HG03342 (cell line): ENCODE results near the gene LEMD1.

Experiments
- ATAC-seq: cut with Tn5 transposase; IDR thresholded peaks from one replicate; pipeline ENCODE4 v1.9.1; 2021; ENCODE audit warnings: mild to moderate bottlenecking, moderate library complexity; ENCODE audit not compliant: unreplicated experiment

LEMD1 gene, protein sequence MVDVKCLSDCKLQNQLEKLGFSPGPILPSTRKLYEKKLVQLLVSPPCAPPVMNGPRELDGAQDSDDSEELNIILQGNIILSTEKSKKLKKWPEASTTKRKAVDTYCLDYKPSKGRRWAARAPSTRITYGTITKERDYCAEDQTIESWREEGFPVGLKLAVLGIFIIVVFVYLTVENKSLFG

DNA sequence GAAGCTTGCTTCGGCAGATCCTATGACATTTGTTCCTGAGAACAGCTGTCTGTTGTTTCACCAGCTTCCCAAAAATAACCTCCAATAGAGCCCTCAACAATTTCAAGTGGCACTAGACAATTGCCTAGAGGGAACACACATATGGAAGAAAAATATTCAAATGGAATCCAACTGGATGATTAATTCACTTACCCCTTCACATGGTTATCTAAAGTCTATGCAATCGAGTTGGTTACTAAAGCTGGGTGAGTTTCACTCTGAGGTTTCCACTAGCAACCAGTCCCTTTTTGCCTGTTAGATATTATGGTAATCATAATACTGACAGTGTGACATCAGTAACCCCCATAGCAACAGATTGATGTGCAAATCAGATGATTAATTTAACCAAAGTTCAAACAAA is at the start of gene LEMD1:
Gene LEMD1, minus strand, starts transcription at position 259 of the 400 bp plus-strand sequence. CDS start 1,520 bp downstream, outside the sequence.
- ATAC-seq: no peak

DNA sequence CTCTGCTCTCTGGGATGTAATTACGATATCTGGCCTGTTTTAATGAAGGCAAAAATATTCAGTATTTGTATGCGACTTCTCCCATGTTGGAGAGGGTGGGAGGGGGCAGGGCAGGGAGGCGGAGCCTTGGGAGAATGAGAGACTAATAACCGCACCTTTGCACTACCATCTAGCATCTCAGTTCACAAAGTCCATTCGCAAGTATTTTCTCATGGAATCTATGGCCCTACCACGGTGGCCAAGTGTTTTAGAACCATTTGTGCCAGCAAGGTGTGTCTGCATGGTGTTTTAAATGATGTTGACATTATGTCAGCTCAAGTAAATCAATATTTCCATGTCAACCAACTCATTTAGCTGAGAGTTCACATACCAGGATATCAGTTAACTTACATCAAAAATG is 48.3 kb upstream of the LEMD1 start:
- ATAC-seq: no peak

DNA sequence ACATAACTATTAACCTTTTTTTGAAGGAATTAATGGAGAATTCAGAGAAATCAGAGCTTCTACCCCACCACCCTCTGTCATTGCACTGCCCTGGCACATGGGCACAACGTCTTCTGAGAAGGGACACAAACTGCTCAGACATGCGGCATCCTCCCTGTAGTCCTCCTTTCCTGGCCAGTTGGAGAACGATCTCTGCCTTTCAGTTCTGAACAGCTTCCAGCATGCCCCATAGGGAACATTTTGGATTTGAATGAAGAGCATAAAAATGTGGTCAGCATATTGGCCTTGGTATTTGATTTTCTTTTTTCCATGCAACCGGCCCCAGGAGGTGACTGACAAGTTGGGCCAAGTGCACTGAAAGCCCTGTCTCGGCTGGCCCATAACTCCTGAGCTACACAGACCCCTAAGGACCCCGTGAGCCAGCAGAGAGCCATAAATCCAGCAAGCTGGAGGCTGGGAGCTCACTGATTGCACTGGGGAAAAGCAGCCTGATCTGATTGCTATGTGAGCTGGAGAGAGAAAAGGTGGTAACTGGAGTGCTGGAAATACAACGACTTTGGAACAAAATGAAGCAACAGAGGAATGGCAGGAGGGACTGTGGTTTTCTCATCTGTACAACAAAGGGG is 44.9 kb upstream of the LEMD1 start:
- ATAC-seq: no peak

DNA sequence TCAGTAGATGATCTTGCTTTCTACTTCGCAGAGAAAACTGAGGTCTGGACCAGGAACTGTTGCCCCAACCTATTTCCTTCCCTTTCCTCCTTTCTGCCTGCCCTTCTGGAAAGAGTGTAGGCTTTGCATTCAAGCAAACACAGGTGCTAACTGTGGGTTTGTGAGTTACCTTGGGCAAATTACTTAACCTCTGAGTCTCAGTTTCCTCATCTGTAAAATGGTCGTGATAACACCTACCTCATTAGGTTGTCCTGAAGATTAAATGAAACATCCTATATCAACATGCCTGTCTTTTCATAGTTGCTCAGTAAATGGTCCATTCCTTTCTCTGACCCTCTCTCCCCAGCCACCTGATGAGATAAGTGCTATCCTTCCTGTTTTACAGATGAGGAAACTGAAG is 43.5 kb upstream of the LEMD1 start:
- no peak for ATAC-seq

DNA sequence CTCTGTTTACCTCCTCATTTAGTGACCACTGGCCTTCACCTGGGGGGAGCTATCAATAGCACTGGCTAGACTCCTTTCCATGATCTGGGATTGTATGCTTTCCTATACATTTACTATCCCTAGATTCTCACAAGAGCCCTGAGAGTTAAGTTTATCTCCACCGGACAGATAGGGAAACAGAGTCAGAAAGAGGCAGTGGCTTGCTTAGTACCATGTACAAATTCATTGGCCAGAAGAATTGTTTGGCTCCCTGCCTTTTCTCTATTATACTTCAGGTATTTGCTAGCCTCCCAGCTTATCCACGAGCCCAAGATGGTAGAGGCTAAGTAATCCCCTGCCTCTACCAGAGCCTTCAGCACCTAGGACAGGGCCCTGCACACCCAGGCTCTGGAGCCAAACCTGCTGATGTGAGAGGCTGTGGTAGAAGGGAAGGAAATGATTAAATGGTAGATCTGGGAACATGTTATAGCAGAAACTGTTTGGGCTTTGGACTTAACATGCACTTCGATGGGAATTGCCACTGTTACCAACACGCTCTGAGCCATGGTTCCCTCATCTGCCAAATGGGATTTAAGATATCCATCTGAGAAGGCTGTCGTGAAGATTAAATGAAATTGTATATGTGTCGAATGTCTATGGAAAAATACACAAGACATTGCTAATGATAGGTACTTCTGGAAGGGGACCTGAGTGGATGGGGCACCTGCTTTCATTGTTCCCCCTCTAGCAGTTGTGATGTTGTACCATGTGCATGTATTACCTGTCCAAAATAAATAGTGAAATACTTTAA is 37.1 kb upstream of the LEMD1 start:
- ATAC-seq: no peak

DNA sequence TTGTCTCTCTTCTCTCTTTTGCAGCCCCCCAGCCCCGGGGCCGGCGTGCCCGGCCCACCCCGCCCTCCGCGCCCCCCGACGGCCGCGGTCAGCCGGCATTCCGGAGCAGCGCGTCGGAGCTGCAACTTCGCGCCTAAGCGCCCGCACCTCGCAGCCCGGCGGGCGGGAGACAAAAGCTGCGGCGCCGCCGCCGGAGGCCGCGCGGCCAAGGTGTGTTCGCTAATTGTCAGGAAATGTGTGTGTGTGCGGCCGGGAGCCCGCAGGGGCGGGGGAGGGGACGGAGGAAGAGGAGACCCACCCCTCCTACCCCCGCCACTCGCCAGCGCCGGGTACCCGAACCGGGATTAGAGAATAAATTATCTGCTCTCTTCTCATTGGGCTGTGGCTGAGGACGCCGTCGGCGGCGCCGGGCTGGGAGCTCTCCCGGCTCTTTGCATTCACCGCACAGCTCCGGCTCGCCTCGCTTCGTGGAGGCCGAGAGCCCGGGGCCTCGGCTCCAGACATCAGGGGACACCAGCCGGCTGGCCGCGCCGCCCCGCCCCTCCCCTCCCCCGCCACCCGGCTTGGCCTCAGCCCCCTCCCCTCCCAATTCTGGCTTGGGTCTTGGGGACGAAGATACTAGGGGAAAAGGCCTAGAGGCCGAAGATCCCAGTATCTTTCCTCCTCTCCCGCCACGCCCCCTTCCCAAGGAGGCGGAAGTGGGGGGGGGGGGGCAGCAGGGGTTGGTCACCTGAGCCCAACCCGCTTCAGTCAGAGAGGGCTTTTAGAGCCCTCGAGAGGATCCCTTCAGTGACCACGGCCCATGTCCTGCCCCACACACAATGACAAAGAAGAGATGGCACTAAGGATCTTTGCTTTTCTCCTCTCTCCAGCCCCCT is 35.3 kb upstream of the LEMD1 start:
- no peak for ATAC-seq

DNA sequence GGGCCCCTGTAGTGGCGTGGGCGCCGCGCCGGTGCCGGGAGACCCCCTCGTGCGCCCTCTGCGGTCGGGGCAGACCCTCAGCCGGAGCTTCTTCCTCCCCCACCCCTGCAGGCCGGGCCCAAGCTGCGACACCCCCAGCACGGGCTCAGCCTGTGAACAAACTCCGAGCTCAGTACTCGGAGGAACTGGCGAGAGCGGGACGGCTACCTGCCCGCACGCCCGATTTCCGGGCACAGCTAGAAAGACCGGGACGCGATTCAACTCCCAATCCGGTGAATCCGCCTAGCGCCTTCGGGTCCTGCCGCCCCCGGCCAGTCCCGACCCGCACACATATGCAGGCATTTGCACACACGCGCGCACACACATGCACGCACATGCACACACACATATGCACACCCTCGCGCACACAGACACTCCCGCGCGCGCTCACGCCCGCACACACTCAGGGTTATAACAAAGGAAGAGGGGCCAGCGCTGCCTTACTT is 34.6 kb upstream of the LEMD1 start:
- ATAC-seq: no peak

DNA sequence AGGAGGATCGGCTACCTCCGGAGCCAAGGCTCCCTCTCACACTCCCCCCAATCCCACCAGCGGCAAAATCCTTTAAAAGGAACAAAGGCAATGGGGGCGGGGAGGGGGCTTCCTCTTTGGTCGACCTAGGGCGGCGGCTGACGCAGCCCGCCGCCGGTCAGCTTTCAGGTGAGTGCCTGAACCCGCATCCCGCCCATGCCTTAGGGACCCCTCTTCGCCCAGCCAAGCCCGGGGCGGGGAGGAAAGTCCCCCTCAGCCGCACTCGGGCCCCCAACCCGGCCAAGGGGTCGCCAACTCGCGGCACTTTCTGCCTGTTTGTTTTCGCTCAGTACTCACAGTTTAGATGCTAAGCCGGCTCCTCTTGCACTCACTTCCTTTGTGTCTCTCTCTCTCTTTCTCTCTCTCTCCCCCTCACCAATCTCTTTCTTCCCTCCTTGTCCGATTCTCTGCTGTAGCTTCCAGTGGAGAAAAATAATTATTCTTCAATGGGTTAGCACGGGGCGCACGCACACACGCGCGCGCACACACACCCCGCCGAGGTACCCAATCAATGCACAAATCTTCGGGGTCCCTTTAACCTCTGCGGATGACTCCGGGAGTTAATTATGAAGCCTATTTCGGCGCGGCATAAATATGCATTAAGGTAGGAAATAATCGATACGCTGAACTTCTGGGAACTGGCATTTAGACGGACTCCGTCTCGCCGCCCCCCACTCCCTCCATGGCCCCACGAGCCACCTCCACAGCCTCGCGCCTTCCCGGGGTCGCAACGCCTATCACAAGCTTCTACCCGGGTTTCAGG is 33.9 kb upstream of the LEMD1 start, which contains the start of gene BLACAT1:
Gene BLACAT1, minus strand, starts transcription at position 465 of the 802 bp plus-strand sequence.
- no peak for ATAC-seq

DNA sequence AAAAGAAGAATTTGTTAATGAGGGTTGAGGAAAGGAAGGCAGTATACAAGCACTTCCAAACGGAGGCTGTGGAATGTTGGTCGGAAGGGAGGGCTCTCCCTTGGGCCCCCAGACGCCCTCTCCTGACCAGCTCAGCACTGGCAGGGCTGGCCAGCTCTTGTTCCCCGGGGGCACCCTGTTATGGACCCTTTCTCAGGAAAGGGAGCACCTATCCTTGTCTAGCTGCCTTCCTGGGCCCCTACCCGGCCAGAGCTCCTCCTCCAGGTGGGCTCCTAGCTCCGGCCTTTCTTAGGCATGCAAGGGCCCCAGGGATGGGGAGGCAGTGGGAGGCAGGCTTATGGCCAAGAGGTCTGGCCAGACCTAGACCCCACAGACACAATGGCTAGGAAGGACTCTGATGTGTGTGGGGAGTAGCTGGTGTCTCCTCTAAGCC is 33.1 kb upstream of the LEMD1 start:
- no peak for ATAC-seq

DNA sequence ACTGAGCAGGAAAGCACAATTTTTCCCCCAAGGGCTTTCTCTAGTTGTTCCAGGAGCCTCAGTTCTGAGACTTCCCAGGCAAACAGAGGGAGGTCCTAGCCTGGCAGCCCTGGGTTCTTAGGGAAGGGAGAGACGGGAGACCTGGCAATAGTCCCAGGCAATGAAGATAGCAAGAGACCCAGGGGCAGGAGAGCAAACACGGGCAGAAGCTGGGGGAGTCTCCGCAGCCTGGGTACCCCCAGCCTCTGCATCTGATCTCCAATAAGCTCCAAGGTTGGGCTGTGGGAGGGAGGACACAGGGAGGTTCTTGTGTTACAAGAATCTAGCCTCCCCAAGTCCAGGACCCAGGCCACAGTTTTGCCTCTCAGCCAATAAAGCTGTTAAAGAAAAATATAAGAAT is 31.6 kb upstream of the LEMD1 start:
- ATAC-seq: no peak

DNA sequence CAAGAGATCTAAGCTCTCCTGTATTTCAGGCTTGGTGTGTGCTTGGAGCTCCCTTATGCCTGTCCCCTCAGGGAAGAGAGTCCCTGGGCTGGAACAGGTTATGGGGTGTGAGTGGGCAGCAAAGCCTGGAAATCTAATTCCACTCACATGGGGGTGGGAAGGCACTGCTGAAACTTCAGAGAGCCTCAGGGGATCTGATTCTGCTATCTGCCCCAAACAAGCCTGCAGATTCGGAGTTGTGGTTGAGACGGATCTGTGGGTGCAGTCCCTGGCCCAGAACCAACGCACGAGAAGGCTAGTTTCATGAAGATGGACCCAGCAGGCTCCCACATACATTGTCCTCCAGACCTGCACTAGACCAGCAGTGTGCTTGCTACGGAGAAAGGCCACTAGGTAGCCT is 31.1 kb upstream of the LEMD1 start:
- no peak for ATAC-seq

DNA sequence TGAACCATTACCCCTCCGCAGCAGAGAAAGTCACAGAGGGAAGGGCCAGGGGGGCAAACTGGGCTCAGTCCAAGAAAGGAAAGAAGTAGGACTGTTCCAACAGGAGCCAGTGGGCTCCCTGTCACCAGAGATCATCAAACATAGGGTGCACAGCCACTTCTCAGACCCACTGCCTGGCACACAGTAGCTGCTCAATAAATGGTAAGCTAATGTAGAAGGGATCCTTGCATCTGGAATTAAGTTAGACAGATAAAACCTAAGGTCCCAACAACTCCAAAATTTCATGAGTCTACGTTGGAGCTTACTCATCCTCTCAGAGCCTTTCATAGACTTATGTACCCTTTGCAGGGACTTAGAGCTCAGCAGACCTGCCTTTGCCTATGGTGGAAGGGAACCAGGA is 30.5 kb upstream of the LEMD1 start:
- no peak for ATAC-seq

DNA sequence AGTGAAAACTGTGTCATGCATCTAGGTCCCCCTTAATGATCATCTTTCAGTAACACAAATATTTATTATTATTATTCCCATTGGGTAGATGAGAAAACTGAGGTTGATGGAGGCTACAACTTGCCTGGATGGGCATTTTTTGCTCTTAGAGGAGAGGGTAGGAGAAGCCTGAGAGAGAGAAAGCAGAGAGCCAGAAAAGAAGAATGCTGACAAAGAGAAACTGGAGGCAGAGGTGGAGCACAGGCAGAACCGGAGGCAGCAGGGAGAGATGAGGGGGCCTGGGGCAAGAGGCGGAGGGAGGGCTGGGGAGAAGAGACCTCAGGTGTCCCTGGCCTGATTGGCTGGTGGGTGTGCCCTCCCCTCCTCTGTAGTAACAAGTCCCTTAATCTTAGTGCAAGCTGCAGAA is 29.9 kb upstream of the LEMD1 start:
- ATAC-seq: no peak

DNA sequence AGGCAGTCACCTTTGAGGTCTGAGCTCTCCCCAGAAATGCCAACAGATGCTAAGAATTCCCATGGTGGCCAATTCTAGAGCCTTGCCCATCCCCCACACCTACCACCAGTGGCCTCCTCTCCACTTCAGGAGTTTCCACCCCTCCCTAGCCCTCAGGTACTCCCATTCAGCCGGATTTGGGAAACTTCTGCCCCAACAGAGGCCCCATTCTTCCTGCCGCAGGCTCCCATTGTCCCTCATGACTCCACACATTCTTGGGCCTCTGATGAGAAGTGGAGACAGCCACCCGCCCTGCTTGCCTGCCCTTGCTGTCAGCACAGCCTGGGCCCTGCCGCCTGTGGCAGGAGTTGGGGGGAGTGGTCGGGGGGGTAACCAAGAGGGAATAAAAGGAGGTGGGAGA is 29.3 kb upstream of the LEMD1 start:
- no peak for ATAC-seq

DNA sequence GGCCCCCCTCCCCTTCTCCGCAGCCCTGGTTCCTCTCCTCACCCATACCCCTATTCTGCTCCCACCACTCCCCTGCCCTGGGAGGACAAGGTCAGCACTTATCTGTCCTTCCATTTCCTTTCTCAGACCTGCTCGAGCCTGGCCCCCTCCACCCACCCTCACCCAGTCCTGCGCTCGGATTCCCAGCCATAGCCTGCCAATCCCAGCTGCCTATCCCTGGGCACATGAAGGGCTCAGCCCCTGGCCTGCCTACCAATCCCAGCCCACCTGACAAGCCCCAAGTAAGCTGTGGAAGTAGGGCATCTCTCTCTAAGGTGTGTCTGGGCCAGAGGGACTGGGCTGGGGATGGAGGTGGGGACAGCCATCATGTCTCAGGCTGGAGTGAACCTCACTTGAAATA is 28.6 kb upstream of the LEMD1 start:
- no peak for ATAC-seq

DNA sequence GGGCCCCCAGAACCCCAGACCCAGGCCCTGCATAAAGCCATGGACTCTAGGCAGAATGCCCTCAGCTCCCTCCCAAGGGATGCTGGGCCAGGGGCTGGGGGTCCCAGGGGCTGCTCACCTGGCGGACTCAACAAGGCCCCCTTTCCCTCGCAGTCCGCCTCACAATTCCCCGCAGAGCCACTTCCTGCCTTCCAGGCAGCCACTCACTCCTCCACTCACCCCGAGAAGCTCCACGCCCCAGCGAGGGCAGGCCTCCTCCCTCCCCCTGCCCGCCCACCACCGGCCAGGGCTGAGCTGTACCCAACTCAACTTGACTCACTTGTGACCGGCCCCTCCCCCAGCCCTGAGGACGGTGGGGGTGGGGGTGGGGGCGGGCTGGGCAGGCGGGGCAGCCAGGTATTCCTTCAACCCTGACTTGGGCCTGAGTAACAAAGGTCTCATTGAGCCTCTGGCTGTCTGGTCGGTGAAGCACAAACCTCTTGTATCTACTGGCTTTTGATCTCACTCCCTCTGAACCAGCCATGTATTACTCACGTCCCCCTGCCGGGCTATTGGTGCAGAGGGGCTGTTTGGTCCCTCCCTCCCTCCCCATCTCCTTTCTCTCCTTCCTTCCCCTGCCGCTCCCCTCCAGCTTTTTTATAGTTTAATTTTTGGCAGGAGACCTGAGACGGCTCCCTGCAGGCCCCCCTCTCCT is 28.0 kb upstream of the LEMD1 start:
- ATAC-seq: no peak

DNA sequence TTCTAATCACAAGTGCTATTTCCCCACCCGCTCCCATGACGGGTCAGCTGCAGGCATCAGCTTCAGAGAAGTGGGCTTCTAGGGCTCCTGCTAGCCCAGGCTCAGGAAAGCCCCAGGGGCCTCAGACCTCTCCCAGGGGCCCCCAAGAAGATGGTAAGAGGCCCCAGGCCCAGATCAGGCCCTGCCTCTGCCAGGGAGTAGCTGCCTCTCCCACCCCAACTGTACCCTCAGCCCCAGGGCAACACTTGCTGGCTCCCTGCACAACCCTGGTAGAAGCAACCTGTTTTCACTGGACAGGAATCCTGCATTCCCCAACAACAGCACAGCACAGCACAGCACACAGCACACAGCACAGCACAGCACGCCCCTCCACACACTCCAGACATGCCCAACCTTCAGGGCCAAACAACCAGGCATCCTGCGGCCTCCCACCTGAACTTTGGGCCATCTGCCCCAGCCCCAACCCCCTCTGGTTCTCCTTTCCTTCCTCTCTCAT is 27.4 kb upstream of the LEMD1 start:
- ATAC-seq: no peak

DNA sequence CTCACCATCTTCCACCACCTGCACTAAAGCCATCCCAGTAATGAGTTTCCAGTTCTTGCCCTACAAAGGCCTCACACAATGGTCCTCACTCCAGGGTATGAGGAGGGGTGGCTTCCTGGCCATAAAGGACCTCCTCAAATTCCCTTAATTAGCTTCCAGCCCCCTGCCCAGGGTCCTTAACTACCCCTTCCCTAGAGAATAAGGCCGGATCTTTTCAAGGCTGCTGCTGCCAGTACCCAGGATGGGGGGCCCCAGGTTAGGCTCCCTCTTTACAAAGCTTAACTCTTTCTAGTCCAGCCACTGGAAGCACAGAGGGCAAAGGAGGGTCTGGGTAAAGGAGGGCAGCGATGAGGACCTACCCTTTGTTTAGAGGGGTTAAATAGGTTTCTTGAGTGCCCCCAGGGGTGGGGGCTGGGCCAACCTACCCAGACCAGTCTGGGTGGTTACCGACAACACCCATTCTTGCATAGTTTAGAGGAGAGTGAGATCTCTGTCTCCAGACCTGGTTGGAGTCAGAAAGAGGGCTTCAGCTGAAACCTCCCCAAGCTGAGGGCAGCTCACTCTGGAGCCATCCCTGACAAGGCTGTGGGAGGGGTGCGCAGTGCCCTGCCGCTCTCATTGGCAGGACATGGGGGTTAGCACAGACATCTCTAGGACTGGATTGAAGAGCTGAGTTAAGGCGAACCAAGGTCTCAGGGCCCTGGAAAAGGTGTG is 26.8 kb upstream of the LEMD1 start:
- no peak for ATAC-seq
